GM21526 (cell line): ENCODE results near the gene DNAJC8.

Experiments
- ATAC-seq: cut with Tn5 transposase; IDR thresholded peaks from one replicate; pipeline ENCODE4 v1.9.1; 2021; ENCODE audit warnings: moderate library complexity; ENCODE audit not compliant: unreplicated experiment, low FRiP score

DNAJC8 gene

GRCh38 chr1:28256197-28256827 is 23.5 kb upstream of the DNAJC8 start:
- ATAC-seq, result no peak

DNA sequence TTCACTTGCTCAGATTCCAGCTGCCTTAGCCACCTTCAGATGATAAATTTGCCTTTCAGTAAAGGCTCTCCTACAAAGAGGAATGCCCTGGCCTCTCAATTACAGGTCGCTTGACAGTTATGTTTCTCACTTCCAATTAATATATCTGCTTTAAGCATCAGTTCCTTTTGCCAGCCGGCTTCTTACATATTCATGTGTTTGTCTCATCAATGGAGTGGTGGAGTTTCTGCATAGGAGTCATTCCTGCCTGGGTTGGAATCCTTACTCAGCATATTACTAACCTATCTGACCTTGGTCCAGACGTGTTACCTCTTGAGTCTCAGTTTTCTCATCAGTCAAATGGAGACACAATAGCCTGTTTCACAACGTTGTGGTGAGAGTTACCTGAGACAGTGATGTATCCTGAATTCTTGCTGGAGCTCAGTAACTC is 17.1 kb upstream of the DNAJC8 start:
- no peak for ATAC-seq

GRCh38 chr1:28249013-28249865 is 16.4 kb upstream of the DNAJC8 start:
- ATAC-seq, result no peak

GRCh38 chr1:28248273-28249012 is 15.6 kb upstream of the DNAJC8 start:
- ATAC-seq, result peak; percentile 33

DNA sequence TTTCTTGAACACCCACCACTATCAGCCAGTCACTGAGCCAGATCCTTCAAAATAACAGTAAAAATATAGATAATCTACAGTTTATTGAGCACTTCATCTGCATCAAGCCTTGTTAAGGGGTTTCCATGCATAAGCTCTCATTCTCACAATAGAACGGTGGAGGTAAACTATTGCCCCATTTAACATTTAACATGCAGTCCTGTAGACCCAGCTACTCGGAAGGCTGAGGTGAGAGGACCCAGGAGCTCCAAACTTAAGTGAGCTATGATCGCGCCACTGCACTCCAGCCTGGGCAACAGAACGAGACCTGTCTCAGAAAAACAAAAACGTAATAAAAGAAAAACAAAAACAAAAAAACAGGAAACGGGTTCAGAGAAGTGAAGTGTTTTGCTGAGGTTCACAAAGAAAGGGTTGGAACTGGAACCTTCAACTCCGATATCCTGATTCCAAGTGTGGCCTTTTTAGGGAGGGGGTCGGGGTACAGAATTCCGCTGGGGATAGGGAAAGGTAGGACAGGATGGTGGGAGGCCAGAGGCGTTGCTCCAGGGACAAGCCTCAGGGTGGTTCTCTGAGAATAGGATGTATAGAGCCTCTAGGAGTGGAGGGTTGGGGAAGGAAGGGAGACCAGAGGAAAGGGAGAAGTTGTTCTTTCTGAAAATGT is 14.9 kb upstream of the DNAJC8 start:
- ATAC-seq, result no peak

- ATAC-seq, result no peak
Measured at GRCh38 chr1:28246427-28246832, 13.6 kb upstream of the DNAJC8 start.

GRCh38 chr1:28244549-28245251 is 11.9 kb upstream of the DNAJC8 start:
- ATAC-seq, result no peak

GRCh38 chr1:28243685-28244311 is 11.0 kb upstream of the DNAJC8 start:
- no peak for ATAC-seq

DNA sequence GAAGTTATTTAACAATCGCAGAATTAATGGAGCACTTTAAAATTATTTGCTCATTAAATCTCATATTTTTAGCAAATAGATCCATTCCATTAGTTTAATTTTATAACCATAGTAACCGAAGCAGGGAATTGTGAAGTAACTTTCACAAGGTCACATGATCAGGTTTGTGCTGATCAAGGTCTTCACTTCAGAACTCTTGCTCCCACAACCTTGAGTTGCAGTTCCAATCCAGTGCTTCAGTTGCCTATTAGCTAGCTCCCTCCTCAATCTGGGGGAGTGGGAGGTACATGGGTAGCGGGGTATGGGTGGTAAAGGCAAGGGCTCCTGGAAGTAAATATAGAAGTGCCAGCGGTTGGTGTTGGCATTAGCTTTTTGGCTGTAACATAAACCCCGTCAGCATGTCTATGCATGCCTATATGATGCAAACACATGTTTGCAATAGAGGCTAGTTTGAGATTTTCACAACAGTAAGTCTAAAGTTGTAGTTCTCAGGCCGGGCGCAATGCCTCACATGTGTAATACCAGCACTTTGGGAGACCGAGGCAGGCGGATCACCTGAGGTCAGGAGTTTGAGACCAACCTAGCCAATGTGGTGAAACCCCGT is 8.9 kb upstream of the DNAJC8 start:
- no peak for ATAC-seq

GRCh38 chr1:28240024-28240423 is 7.2 kb upstream of the DNAJC8 start:
- ATAC-seq, result no peak

DNA sequence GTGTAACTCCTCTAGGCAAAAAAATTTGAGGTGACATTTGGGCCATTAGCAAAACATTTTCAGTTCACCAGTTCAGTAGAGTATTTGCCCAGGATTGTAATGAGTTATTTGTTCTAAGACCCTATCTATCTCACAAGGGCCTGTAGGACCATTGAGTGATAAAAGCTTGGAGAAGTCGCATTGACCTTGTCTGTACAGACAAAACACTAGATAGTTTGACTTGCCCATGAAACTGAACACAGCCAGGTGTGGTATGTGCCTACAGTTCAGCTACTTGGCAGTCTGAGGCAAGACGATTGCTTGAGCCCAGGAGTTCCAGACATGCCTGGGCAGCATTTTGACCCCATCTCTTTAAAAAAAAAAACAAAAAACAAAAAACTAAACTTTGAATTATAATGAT is 6.2 kb upstream of the DNAJC8 start:
- no peak for ATAC-seq

- no peak for ATAC-seq
Measured at GRCh38 chr1:28236656-28237322, 4.0 kb upstream of the DNAJC8 start.

DNA sequence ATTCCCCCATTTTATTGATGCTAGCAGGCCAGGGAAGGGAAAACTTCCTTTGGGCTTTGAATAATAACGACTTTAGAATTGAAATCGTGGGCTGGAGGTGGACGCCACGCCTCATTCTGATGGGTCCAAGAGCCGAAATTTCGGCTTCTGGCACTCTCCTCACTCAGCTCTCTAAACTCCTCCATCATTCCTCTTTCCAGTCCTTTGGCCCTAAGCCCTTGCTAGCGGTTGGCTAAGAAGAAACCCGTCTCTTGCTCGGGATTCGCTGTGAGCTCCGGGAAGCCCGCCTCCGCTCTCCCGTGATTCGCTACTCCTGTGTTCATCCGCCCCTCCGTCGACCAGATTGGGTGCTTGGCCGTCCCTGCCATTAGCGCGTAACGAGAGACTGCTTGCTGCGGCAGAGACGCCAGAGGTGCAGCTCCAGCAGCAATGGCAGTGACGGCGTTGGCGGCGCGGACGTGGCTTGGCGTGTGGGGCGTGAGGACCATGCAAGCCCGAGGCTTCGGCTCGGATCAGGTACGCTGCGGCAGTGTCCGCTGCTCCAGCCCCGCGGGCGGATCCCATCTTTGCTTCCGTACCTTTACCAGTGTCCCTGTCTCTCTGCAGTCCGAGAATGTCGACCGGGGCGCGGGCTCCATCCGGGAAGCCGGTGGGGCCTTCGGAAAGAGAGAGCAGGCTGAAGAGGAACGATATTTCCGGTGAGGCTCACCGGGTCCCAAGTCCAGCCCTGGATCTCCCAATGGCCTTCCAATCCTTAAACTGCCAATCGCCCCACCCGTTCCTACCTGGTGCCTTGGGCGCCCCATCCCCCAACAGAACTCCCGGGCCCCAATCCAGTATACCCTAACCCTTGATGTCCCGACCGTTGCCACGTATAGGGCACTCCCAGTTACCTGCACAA is 3.2 kb upstream of the DNAJC8 start, which contains the start of gene ATP5IF1:
ATP5IF1 (plus strand) TSS at position 370 of the 901 bp plus-strand sequence; CDS start at position 430, 60 bp downstream.
- ATAC-seq, result peak; percentile 73

- no peak for ATAC-seq
Measured at GRCh38 chr1:28233264-28233606, 406 bp upstream of the DNAJC8 start.

- no peak for ATAC-seq
Measured at GRCh38 chr1:28229996-28230395, 2.8 kb downstream of the DNAJC8 start.

DNA sequence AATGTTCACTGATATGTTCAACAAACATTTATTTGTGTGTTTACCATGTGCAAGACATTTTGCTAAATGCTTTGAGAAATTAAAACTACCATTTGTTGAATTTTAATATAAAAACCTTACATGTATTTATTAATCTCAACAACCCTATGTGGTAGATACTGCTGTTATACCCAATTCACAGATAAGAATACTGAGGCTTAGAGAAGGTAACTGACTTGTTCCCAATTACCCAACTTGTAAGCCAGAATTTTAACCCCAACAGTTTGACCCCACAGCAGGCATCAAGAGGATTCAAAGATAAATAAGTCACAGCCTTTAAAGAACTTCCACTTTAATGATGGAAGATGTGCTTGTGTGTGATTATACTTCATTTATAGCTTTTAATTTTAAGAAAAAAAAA is 3.7 kb downstream of the DNAJC8 start:
- no peak for ATAC-seq

GRCh38 chr1:28213315-28213714 is 19.5 kb downstream of the DNAJC8 start:
- ATAC-seq, result no peak

DNA sequence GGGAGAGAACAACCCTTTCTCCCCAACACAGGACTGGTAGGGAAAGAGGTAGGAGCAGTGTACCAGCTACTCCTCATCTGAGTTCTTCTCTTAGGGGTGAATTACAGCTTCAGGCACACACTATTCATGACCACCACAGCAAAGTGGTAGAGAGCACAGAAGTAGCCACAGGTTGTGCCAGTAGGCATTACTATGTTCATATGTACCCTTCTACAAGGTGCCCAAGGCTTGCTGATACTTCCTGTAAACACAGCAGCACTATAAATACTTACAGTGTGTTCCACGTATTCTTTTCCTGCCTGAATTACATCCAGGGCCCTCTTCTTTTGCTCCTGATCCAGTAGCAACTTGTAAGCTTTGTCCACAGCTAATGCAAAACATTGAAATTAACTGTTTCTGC is 23.1 kb downstream of the DNAJC8 start:
- no peak for ATAC-seq
